K562 (cell line): ENCODE measurements around the gene MRPL10. TPM values are rescaled to one million over a fixed set of nuclear protein-coding genes. Genes with fewer than 3 reads are reported as not detected.
A peak's percentile ranks its signal among the peaks of the same experiment; 100 is the strongest.

Experiments
- CBFA2T3 ChIP-seq: fragments of 450-650 bp; IDR thresholded peaks from 2 replicates; pipeline ENCODE4 v1.6.1; 2017
- CBX3 ChIP-seq, 2 experiments: IDR thresholded peaks; 1 replicate in 1 of 2; 2 replicates in 1 of 2; pipeline ENCODE4 v1.6.1; 2012; ENCODE audit warnings: inconsistent platforms in 2 of 2, low read length in 2 of 2, borderline replicate concordance in 1 of 2, control low read depth in 1 of 2
- CBX5 ChIP-seq: IDR thresholded peaks from 2 replicates; pipeline ENCODE4 v1.6.1; 2014; ENCODE audit warnings: low read depth, borderline replicate concordance
- GTF2E2 ChIP-seq: fragments of 200-800 bp; sonication (Bioruptor generic); IDR thresholded peaks from 2 replicates; pipeline ENCODE4 v1.6.1; 2016; ENCODE audit warnings: missing genetic modification characterization, missing compliant biosample characterization
- HLTF ChIP-seq: fragments of 450-650 bp; IDR thresholded peaks from 2 replicates; pipeline ENCODE4 v1.6.1; 2016
- IRF2 ChIP-seq: sonication (generic); formaldehyde crosslinking; IDR thresholded peaks from 2 replicates; pipeline ENCODE4 v1.8.1; 2022; ENCODE audit warnings: mild to moderate bottlenecking, missing genetic modification reagents
- MBD2 ChIP-seq: sonication (generic); IDR thresholded peaks from 2 replicates; pipeline ENCODE4 v1.6.1; 2016; ENCODE audit warnings: low read depth, borderline replicate concordance
- MYNN ChIP-seq, 2 experiments: sonication (generic); formaldehyde crosslinking in 1 of 2; IDR thresholded peaks; 2 replicates each; pipeline versions ENCODE4 v1.5.0 to v1.6.1; 2016 to 2020; ENCODE audit warnings: antibody characterized with exemption in 1 of 2, missing genetic modification reagents in 1 of 2
- SAFB ChIP-seq: fragments of 200-400 bp; formaldehyde crosslinking; IDR thresholded peaks from 2 replicates; pipeline ENCODE4 v1.6.1; 2017; ENCODE audit warnings: low read depth, low read length, borderline replicate concordance
- SAFB2 ChIP-seq: fragments of 200-400 bp; formaldehyde crosslinking; IDR thresholded peaks from 2 replicates; pipeline ENCODE4 v1.6.1; 2018; ENCODE audit warnings: borderline replicate concordance, low read length, low read depth, moderate library complexity; ENCODE audit not compliant: severe bottlenecking
- SLC30A9 ChIP-seq: fragments of 250-450 bp; sonication (Bioruptor Pico); IDR thresholded peaks from 2 replicates; pipeline ENCODE4 v1.8.0; 2022; ENCODE audit warnings: mild to moderate bottlenecking, moderate library complexity
- SNIP1 ChIP-seq: fragments of 450-650 bp; IDR thresholded peaks from 2 replicates; pipeline ENCODE4 v1.7.1; 2017; ENCODE audit warnings: low read depth, mild to moderate bottlenecking
- SRSF3 ChIP-seq: fragments of 200-400 bp; formaldehyde crosslinking; IDR thresholded peaks from 2 replicates; pipeline ENCODE4 v1.6.1; 2016; ENCODE audit warnings: mild to moderate bottlenecking, low read length, moderate library complexity; ENCODE audit not compliant: insufficient read depth
- ZC3H8 ChIP-seq: fragments of 450-650 bp; IDR thresholded peaks from 2 replicates; pipeline ENCODE4 v1.6.1; 2017
- ZFP30 ChIP-seq: fragments of 250-450 bp; sonication (Bioruptor Pico); IDR thresholded peaks from 2 replicates; pipeline ENCODE4 v1.8.0; 2022; ENCODE audit warnings: moderate library complexity, mild to moderate bottlenecking, inconsistent platforms, borderline replicate concordance
- ZNF695 ChIP-seq: fragments of 450-650 bp; formaldehyde crosslinking; IDR thresholded peaks from 2 replicates; pipeline ENCODE4 v1.4.0; 2020; ENCODE audit warnings: mild to moderate bottlenecking, moderate library complexity
- ZNF76 ChIP-seq: fragments of 250-450 bp; sonication (Bioruptor Pico); IDR thresholded peaks from 2 replicates; pipeline ENCODE4 v1.4.0; 2020; ENCODE audit warnings: mild to moderate bottlenecking, moderate library complexity, borderline replicate concordance
- ZZZ3 ChIP-seq: fragments of 450-650 bp; IDR thresholded peaks from 2 replicates; pipeline ENCODE4 v1.6.1; 2016; ENCODE audit warnings: antibody characterized with exemption, mild to moderate bottlenecking, moderate library complexity
- polyA plus RNA-seq, 8 experiments: library from polyadenylated mRNA; depleted of rRNA in 4 of 8; stranded (reverse) in 5 of 8; unstranded in 3 of 8; fragments of >200 nt; fragmentation: Nextera tagmentation in 2 of 8; fragmentation: Illumina TruSeq in 1 of 8; extraction: Ambion mirVana in 2 of 8; extraction: Trizol in 1 of 8; gene quantifications; 2 replicates each; pipeline versions ENCODE4 v1.2.1 to v1.2.3, GENCODE V29; 2011 to 2014; ENCODE audit warnings: inconsistent platforms in 1 of 8, missing spikeins in 1 of 8
- total RNA-seq, 7 experiments: library from RNA; depleted of rRNA in 6 of 7; stranded (reverse); fragments of >200 nt in 6 of 7; fragmentation: Illumina TruSeq in 2 of 7; extraction: Trizol in 2 of 7; gene quantifications; 2 replicates each; pipeline versions ENCODE4 v1.2.1 to v1.2.3, GENCODE V29; 2011 to 2021; ENCODE audit warnings: low replicate concordance in 1 of 7
- TF ChIP-seq, protein P1 (sequence below): fragments of 250-450 bp; sonication (Bioruptor Pico); IDR thresholded peaks from 2 replicates; pipeline ENCODE4 v1.8.0; 2021; ENCODE audit warnings: moderate library complexity, mild to moderate bottlenecking, inconsistent platforms
- TF ChIP-seq, protein P2 (sequence below), 2 experiments: fragments of 450-650 bp in 1 of 2; sonication (generic) in 1 of 2; formaldehyde crosslinking in 1 of 2; IDR thresholded peaks in 1 of 2; conservative IDR thresholded peaks in 1 of 2; 2 replicates each; pipeline versions ENCODE4 v1.6.1 to v1.8.1; 2016 to 2023; ENCODE audit warnings: mild to moderate bottlenecking in 2 of 2, moderate library complexity in 2 of 2, inconsistent platforms in 1 of 2, missing genetic modification reagents in 1 of 2
- TF ChIP-seq, protein P3 (sequence below), 2 experiments: fragments of 450-650 bp in 1 of 2; IDR thresholded peaks; 2 replicates each; pipeline ENCODE4 v1.6.1; 2011 to 2017; ENCODE audit warnings: low read depth in 2 of 2, antibody characterized with exemption in 1 of 2, borderline replicate concordance in 1 of 2, low read length in 1 of 2, mild to moderate bottlenecking in 1 of 2, mixed read lengths in 1 of 2; ENCODE audit not compliant: control insufficient read depth in 1 of 2

Gene MRPL10
- total and polyA plus RNA-seq, 9 of the 15 experiments (the other 6 are each of a cell fraction or from before 2014, with no cell fraction given) = 27.8 to 105 (median 67.3) TPM

DNA sequence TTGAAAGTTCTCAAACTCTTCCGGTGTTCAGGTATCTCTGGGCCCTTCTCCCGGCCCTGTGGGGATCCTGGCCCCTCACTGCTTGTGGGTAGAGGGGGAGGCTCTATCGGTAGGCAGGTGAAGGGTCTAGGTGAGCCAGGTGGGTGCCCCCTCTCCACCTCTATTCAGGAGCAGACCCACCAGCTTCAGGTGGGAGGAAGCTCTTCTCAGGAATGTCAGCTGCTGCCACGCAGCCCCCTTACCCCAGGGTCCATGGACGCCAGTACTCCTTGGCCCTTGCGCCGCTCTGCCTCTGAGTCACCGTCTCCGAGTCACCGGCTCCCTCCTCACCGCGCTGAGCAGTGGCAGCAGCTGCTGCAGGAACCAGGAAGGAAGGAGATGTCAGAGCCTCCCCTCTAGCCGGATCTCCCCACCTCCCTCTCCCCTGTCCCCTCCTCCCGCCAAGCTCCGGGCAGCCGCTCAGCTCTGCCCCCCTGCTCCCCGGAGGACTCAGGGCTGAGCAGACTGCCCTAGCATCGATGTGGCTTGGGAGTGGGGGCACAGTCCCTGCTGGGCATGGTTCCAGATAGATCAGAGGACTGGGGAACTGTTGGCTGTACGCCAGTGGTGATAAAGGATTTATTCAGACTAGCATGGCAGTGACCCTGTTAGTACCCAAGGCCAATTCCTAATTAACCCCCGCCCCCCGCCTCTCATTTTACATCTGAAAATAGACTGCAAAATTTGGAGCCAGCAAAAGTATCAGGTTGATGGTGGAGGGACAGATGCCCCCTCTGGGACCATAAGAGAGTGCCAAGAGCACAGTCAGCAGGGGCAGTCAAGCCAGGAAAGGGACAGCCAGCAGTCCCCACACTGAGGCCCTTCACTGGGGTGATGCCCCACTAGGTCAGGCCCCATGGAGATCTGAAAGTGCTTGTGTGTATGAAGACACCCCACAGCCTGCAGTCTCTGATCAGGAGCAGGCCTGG is 9.6 kb downstream of the MRPL10 start, which contains the start of gene OSBPL7 (continued):
- TF ChIP-seq SAFB = no peak
- TF ChIP-seq, protein P1, sequence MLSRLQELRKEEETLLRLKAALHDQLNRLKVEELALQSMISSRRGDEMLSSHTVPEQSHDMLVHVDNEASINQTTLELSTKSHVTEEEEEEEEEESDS (CRISPR knock-in tag) = no peak
- no peak for TF ChIP-seq SLC30A9 (CRISPR knock-in tag)
- TF ChIP-seq SRSF3 = no peak
- TF ChIP-seq SAFB2 = no peak
- no peak; the same call in 1 of the 2 replicates for TF ChIP-seq MYNN (IDR thresholded peaks at IDR 0.05)
- TF ChIP-seq MYNN (CRISPR knock-in tag; IDR thresholded peaks at IDR 0.05) = no peak
- no peak for TF ChIP-seq HLTF
- no peak for TF ChIP-seq ZC3H8
- no peak for TF ChIP-seq ZFP30
- no peak for TF ChIP-seq GTF2E2 (tag)
- no peak for TF ChIP-seq CBFA2T3
- TF ChIP-seq ZNF76 (CRISPR knock-in tag) = no peak
- no peak for TF ChIP-seq ZNF695 (CRISPR knock-in tag)
- no peak for TF ChIP-seq CBX5
- TF ChIP-seq, protein P2, sequence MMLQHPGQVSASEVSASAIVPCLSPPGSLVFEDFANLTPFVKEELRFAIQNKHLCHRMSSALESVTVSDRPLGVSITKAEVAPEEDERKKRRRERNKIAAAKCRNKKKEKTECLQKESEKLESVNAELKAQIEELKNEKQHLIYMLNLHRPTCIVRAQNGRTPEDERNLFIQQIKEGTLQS (IDR thresholded peaks at IDR 0.05) = peak; percentile 88
- TF ChIP-seq, protein P2 (CRISPR knock-in tag; conservative IDR thresholded peaks at IDR 0.05) = no peak
- peak in 1 of 2 experiments; percentile 52; a peak in 1 of 3 replicates for TF ChIP-seq CBX3 (IDR thresholded peaks at IDR 0.05; ENCODE audit: borderline replicate concordance in 1 of 2, low read length in 2 of 2)
- TF ChIP-seq ZZZ3 = no peak
- TF ChIP-seq SNIP1 = peak; percentile 79
- TF ChIP-seq, protein P3, sequence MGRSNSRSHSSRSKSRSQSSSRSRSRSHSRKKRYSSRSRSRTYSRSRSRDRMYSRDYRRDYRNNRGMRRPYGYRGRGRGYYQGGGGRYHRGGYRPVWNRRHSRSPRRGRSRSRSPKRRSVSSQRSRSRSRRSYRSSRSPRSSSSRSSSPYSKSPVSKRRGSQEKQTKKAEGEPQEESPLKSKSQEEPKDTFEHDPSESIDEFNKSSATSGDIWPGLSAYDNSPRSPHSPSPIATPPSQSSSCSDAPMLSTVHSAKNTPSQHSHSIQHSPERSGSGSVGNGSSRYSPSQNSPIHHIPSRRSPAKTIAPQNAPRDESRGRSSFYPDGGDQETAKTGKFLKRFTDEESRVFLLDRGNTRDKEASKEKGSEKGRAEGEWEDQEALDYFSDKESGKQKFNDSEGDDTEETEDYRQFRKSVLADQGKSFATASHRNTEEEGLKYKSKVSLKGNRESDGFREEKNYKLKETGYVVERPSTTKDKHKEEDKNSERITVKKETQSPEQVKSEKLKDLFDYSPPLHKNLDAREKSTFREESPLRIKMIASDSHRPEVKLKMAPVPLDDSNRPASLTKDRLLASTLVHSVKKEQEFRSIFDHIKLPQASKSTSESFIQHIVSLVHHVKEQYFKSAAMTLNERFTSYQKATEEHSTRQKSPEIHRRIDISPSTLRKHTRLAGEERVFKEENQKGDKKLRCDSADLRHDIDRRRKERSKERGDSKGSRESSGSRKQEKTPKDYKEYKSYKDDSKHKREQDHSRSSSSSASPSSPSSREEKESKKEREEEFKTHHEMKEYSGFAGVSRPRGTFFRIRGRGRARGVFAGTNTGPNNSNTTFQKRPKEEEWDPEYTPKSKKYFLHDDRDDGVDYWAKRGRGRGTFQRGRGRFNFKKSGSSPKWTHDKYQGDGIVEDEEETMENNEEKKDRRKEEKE (IDR thresholded peaks at IDR 0.05; ENCODE audit: borderline replicate concordance in 1 of 2, control insufficient read depth in 1 of 2, low read depth in 2 of 2, low read length in 1 of 2) = no peak
- no peak for TF ChIP-seq IRF2
- no peak; the same call in 1 of the 2 replicates for TF ChIP-seq MBD2
